Measurements from ENCODE around the gene EPHA3. TPM values are rescaled to one million over a fixed set of nuclear protein-coding genes. Genes with fewer than 3 reads are reported as not detected.

EPHA3 gene
- total and polyA plus RNA-seq, 2 of the 4 experiments (the other 2 are of a cell fraction): 0.10 to 0.18 TPM

GRCh38 chr3:89392991-89393390 lies 285.6 kb downstream of the EPHA3 start:
- Histone ChIP-seq H2AFZ (replicated peaks; ENCODE audit: low read length, poor library complexity) (no peak overlapping the region), H3K4me3 (ENCODE audit: insufficient read depth, low read depth, low read length) (no peak overlapping the region), H3K18ac (ENCODE audit: low read depth, low read length) (no peak overlapping the region), H3K9me1 (ENCODE audit: insufficient read depth, low read length) (no peaks in the 10 kb centered on the region), H2BK20ac (ENCODE audit: low read depth, low read length) (no peak overlapping the region), H4K8ac (ENCODE audit: low read depth in 2 of 2, low read length in 2 of 2) (no peak overlapping the region), H3K4me1 (ENCODE audit: control insufficient read depth, insufficient read depth, low read length) (no peaks in the 10 kb centered on the region), H4K91ac (ENCODE audit: insufficient read depth, low read depth, low read length) (no peak overlapping the region), H4K5ac (ENCODE audit: low read depth, low read length) (no peak overlapping the region), H3K36me3 (ENCODE audit: control insufficient read depth, insufficient read depth, low read length) (no peaks in the 10 kb centered on the region), H3K27me3 (ENCODE audit: control insufficient read depth, insufficient read depth, low read length) (no peaks in the 10 kb centered on the region), H2AK9ac (replicated peaks; ENCODE audit: low read depth, low read length, poor library complexity) (no peak overlapping the region), H3K4me2 (ENCODE audit: low read depth, low read length) (no peak overlapping the region), H3K9ac (ENCODE audit: low read depth, low read length) (no peak overlapping the region), H3K27ac (ENCODE audit: insufficient read depth, low read length) (no peak overlapping the region), H2BK120ac (ENCODE audit: low read depth, low read length) (no peak overlapping the region), H2BK15ac (ENCODE audit: low read depth, low read length) (no peak overlapping the region), H3K79me1 (ENCODE audit: low read depth in 1 of 2, low read length in 2 of 2) (no peaks in the 10 kb centered on the region), H3K14ac (replicated peaks; ENCODE audit: low read depth, low read length) (no peak overlapping the region), H2AK5ac (ENCODE audit: low read depth, low read length) (no peak overlapping the region), H3K4ac (ENCODE audit: low read depth, low read length) (no peak overlapping the region), H2BK5ac (ENCODE audit: low read depth, low read length, poor library complexity, severe bottlenecking) (no peak overlapping the region), H3K56ac (ENCODE audit: extremely low read depth, insufficient read depth, low read length) (no peak overlapping the region), H3K23ac (ENCODE audit: low read depth, low read length) (no peak overlapping the region), H4K20me1 (ENCODE audit: insufficient read depth, low read length) (no peaks in the 10 kb centered on the region), H3K9me3 (ENCODE audit: control insufficient read depth, insufficient read depth, low read length) (no peaks in the 10 kb centered on the region)
- intact Hi-C loops (cut with micrococcal nuclease): no loop called here
- dilution Hi-C loops (cut with HindIII; ENCODE audit: low sequenced_read_pairs, unreplicated experiment): no loop called here
- DNase-seq: no peak
- in situ Hi-C loops (cut with MboI; ENCODE audit: low sequenced_read_pairs): no loop called here
- ATAC-seq (ENCODE audit: low read depth): no peak
- BruUV-seq (replicated peaks): no TSS peak
- ChIA-PET CTCF (interaction anchor here (0.8 kb wide), 1 partner anchor 143 kb away, joined by 3 read pairs; no protein-coding TSS in a partner anchor), POLR2A (ENCODE audit: unreplicated experiment) (no interaction called here)
- no peak for TF ChIP-seq CTCF (conservative IDR thresholded peaks at IDR 0.05; ENCODE audit: low read depth, low read length)
- no peak for TF ChIP-seq CEBPB (IDR thresholded peaks at IDR 0.05; ENCODE audit: low read depth, low read length)
- TF ChIP-seq MAZ (IDR thresholded peaks at IDR 0.05; ENCODE audit: borderline replicate concordance, low read depth, low read length): no peak
- TF ChIP-seq CHD1 (IDR thresholded peaks at IDR 0.05; ENCODE audit: low read depth, low read length): no peak
- TF ChIP-seq RFX5 (IDR thresholded peaks at IDR 0.05; ENCODE audit: low read depth, low read length): no peak
- 71% methylated on average over 1 of the region's 3 CpGs; no CpG with 5 or more reads in 1 of the 2 experiments for WGBS, 2 experiments (ENCODE audit: extremely low coverage in 2 of 2, insufficient read length in 1 of 2)
